Raji (cell line): ENCODE data around the gene CDH23.

ENCODE experiments used
- POLR2A ChIP-seq: IDR thresholded peaks from 2 replicates; pipeline ENCODE4 v1.6.1; 2011; ENCODE audit warnings: low read depth, low read length, control low read depth; ENCODE audit not compliant: insufficient read depth

CDH23 gene

GRCh38 chr10:71472466-71472865, 75.7 kb downstream of the CDH23 start:
- no peak for TF ChIP-seq POLR2A

GRCh38 chr10:71472912-71473311, 76.2 kb downstream of the CDH23 start:
- TF ChIP-seq POLR2A: no peak

GRCh38 chr10:71473671-71474599, 77.2 kb downstream of the CDH23 start:
- no peak for TF ChIP-seq POLR2A

- no peak for TF ChIP-seq POLR2A
Observed at GRCh38 chr10:71474702-71475242, 78.1 kb downstream of the CDH23 start.

GRCh38 chr10:71475243-71475871, 78.6 kb downstream of the CDH23 start:
- no peak for TF ChIP-seq POLR2A

- TF ChIP-seq POLR2A: no peak
Observed at GRCh38 chr10:71476228-71477011, 79.7 kb downstream of the CDH23 start.

GRCh38 chr10:71478173-71478572, 81.5 kb downstream of the CDH23 start:
- TF ChIP-seq POLR2A: no peak

GRCh38 chr10:71478813-71479365, 82.2 kb downstream of the CDH23 start:
- no peak for TF ChIP-seq POLR2A

- no peak for TF ChIP-seq POLR2A
Observed at GRCh38 chr10:71479831-71480230, 83.1 kb downstream of the CDH23 start.

GRCh38 chr10:71480662-71481061, 83.9 kb downstream of the CDH23 start:
- no peak for TF ChIP-seq POLR2A

GRCh38 chr10:71481746-71482410, 85.2 kb downstream of the CDH23 start:
- no peak for TF ChIP-seq POLR2A

GRCh38 chr10:71482620-71483019, 85.9 kb downstream of the CDH23 start:
- no peak for TF ChIP-seq POLR2A

- no peak for TF ChIP-seq POLR2A
Observed at GRCh38 chr10:71483135-71483534, 86.4 kb downstream of the CDH23 start.
